Transverse colon (tissue), 4 donors: Measurements from ENCODE around the gene TICAM1. TPM values are rescaled to one million over a fixed set of nuclear protein-coding genes. Genes with fewer than 3 reads are reported as not detected.
A peak's percentile ranks its signal among the peaks of the same experiment; 100 is the strongest.

Experiments used
- DNase-seq: peaks from one replicate; pipeline ENCODE4 v3.0.0-alpha.2; 2019
- H3K27ac ChIP-seq, 4 donors: fragments of 200-600 bp; sonication (generic); 2 replicates each; pipeline ENCODE4 v1.5.1; 2016 to 2018; ENCODE audit warnings: inconsistent platforms in 4 of 4
- H3K27me3 ChIP-seq: fragments of 200-600 bp; sonication (generic); 2 replicates; pipeline ENCODE4 v1.5.1; 2017; ENCODE audit warnings: inconsistent platforms
- H3K36me3 ChIP-seq, 4 donors: fragments of 200-600 bp; sonication (generic); 2 replicates each; pipeline ENCODE4 v1.5.1; 2017 to 2019; ENCODE audit warnings: inconsistent platforms in 4 of 4
- H3K4me1 ChIP-seq, 4 donors: fragments of 200-600 bp; sonication (generic); 2 replicates each; pipeline ENCODE4 v1.5.1; 2017 to 2020; ENCODE audit warnings: inconsistent platforms in 4 of 4
- H3K4me3 ChIP-seq, 4 donors: fragments of 200-600 bp; sonication (generic); 1 replicate in 1 of 4; 2 replicates in 3 of 4; pipeline versions ENCODE4 v1.5.1 to v1.6.1; 2017 to 2019; ENCODE audit warnings: inconsistent platforms in 4 of 4
- H3K9me3 ChIP-seq, 2 donors: fragments of 200-600 bp; sonication (generic); 2 replicates each; pipeline ENCODE4 v1.5.1; 2017 to 2019; ENCODE audit warnings: inconsistent platforms in 2 of 2
- CTCF ChIP-seq, 5 experiments: fragments of 200-600 bp in 3 of 5; fragments of 450-650 bp in 2 of 5; sonication (generic) in 3 of 5; IDR thresholded peaks; 1 replicate in 2 of 5; 2 replicates in 3 of 5; pipeline ENCODE4 v1.5.1; 2016 to 2017; ENCODE audit warnings: antibody characterized with exemption in 5 of 5, inconsistent platforms in 3 of 5, mild to moderate bottlenecking in 2 of 5, moderate library complexity in 1 of 5
- EP300 ChIP-seq: sonication (generic); formaldehyde crosslinking; IDR thresholded peaks from one replicate; pipeline ENCODE4 v1.6.1; 2017; ENCODE audit warnings: antibody characterized with exemption, low read depth
- POLR2A ChIP-seq: fragments of 450-650 bp; IDR thresholded peaks from one replicate; pipeline ENCODE4 v1.6.1; 2016; ENCODE audit warnings: antibody characterized with exemption, mild to moderate bottlenecking, moderate library complexity
- POLR2AphosphoS5 ChIP-seq, 3 donors: sonication (generic); formaldehyde crosslinking; IDR thresholded peaks; one replicate each; pipeline ENCODE4 v1.6.1; 2016; ENCODE audit warnings: antibody characterized with exemption in 3 of 3
- WGBS, 2 donors: methylation state at CpG; one replicate each; pipeline ENCODE4 v1.1.5; 2018; ENCODE audit warnings: low coverage in 1 of 2; 5-methylcytosine and 5-hydroxymethylcytosine counted together
- in situ Hi-C, 4 donors: fragments of 200-750 bp; cut with MboI; loops; one replicate each; pipeline versions ENCODE4 v1.15.0 to v1.15.1; 2017; ENCODE audit warnings: low sequenced_read_pairs in 3 of 4, low pct_ligation_motif_present in 1 of 4, low pct_unique_long_range_greater_than_20kb in 1 of 4
- intact Hi-C: fragments of 100-400 bp; cut with DNase I; formaldehyde crosslinking; loops from one replicate; pipeline ENCODE4 v1.15.1; 2023; ENCODE audit warnings: low total_unique reads
- total RNA-seq, 4 donors: library from RNA; depleted of rRNA; stranded (reverse); fragments of >200 nt; gene quantifications; one replicate each; pipeline ENCODE4 v1.1.0, GENCODE V29; 2016

The TICAM1 gene
- total RNA-seq, 4 donors from 2014 or later, result 17.7 to 66.6 (median 20.8) TPM

- Histone ChIP-seq H3K36me3 (no peaks in the 10 kb centered on the region), H3K9me3 (no peaks in the 10 kb centered on the region), H3K27me3 (no peaks in the 10 kb centered on the region), H3K27ac (peak overlapping the region; percentile 7 to 47 (median 15)), H3K4me3 (peak overlapping the region in 2 of 4 donors; percentile 13 to 33), H3K4me1 (peaks cover 0 to 22% (median 10%) of the 10 kb centered on the region in 4 donors)
- peak; percentile 91 for DNase-seq
- TF ChIP-seq POLR2AphosphoS5 (IDR thresholded peaks at IDR 0.05) (peak in 2 of 3 donors; percentile 30 to 37), EP300 (no peak), POLR2A (peak; percentile 36)
- intact Hi-C loops, result loop anchor here (1.0 kb wide), 1 partner anchor 96 kb away; no protein-coding TSS in a partner anchor
- in situ Hi-C loops, result loop anchor here in 1 of 4 donors (25.0 kb wide), 1 partner anchor 97 kb away; the partner anchor contains the start of genes ARRDC5 and UHRF1
- WGBS, 2 donors, result 25 to 41% methylated on average over 4 to 26 of the region's 28 CpGs
Observed at GRCh38 chr19:4815426-4816201, 15.9 kb downstream of the TICAM1 start.

GRCh38 chr19:4814625-4815425, 16.7 kb downstream of the TICAM1 start:
- H3K27me3 ChIP-seq, result no peaks in the 10 kb centered on the region
- H3K4me1 ChIP-seq, result peaks cover 0 to 22% (median 10%) of the 10 kb centered on the region in 4 donors
- WGBS, 2 donors, result 66 to 70% methylated on average over 7 of the region's 7 CpGs
- no peaks in the 10 kb centered on the region for H3K36me3 ChIP-seq
- TF ChIP-seq CTCF (IDR thresholded peaks at IDR 0.05), result no peak
- TF ChIP-seq POLR2A, result no peak
- TF ChIP-seq POLR2AphosphoS5 (IDR thresholded peaks at IDR 0.05), result no peak
- TF ChIP-seq EP300, result no peak
- no peaks in the 10 kb centered on the region for H3K9me3 ChIP-seq
- DNase-seq, result no peak
- no peak overlapping the region for H3K4me3 ChIP-seq
- intact Hi-C loops (loop anchor here (1.0 to 5.0 kb wide), 2 partner anchors 96 to 217 kb away; no protein-coding TSS in a partner anchor), in situ Hi-C loops (loop anchor here in 1 of 4 donors (25.0 kb wide), 1 partner anchor 97 kb away; the partner anchor contains the start of genes ARRDC5 and UHRF1)
- H3K27ac ChIP-seq, result no peak overlapping the region

- in situ Hi-C loops, result loop anchor here in 1 of 4 donors (25.0 kb wide), 1 partner anchor 101 kb away; the partner anchor contains the start of genes ARRDC5 and UHRF1
- intact Hi-C loops, result loop anchor here (5.0 kb wide), 1 partner anchor 221 kb away; no protein-coding TSS in a partner anchor
- Histone ChIP-seq H3K4me1 (peaks cover 0 to 22% (median 10%) of the 10 kb centered on the region in 4 donors), H3K27ac (peak overlapping the region in 3 of 4 donors; percentile 79 to 83 (median 82)), H3K36me3 (no peaks in the 10 kb centered on the region), H3K4me3 (no peak overlapping the region), H3K27me3 (no peaks in the 10 kb centered on the region), H3K9me3 (no peaks in the 10 kb centered on the region)
- DNase-seq, result peak; percentile 90
- no peak for TF ChIP-seq EP300
- peak; percentile 88 to 93 (median 90) for TF ChIP-seq CTCF (IDR thresholded peaks at IDR 0.05)
- TF ChIP-seq POLR2AphosphoS5 (IDR thresholded peaks at IDR 0.05), result no peak
- no peak for TF ChIP-seq POLR2A
- WGBS, 2 donors, result 51 to 66% methylated on average over 6 to 12 of the region's 12 CpGs
Observed at GRCh38 chr19:4811328-4812131, 20.0 kb downstream of the TICAM1 start.

- Histone ChIP-seq H3K36me3 (no peaks in the 10 kb centered on the region), H3K27me3 (no peaks in the 10 kb centered on the region), H3K4me3 (no peak overlapping the region), H3K27ac (peak overlapping the region in 2 of 4 donors; percentile 21 to 39), H3K4me1 (peaks cover 0 to 5% (median 2%) of the 10 kb centered on the region in 4 donors), H3K9me3 (no peaks in the 10 kb centered on the region)
- intact Hi-C loops (no loop called here), in situ Hi-C loops (loop anchor here in 2 of 4 donors (5.0 to 25.0 kb wide), 2 partner anchors 40 to 105 kb away; partner anchors contain the start of genes ARRDC5 (in 1 of the 2) and UHRF1 (in 1 of the 2))
- TF ChIP-seq POLR2A (no peak), POLR2AphosphoS5 (IDR thresholded peaks at IDR 0.05) (no peak), CTCF (IDR thresholded peaks at IDR 0.05) (no peak)
- 73% methylated on average over 5 of the region's 6 CpGs; no CpG with 5 or more reads in 1 of the 2 donors for WGBS, 2 donors
- peak; percentile 34 for DNase-seq
Observed at GRCh38 chr19:4807188-4807587, 24.3 kb downstream of the TICAM1 start.
